A673 (cell line): ENCODE measurements around the gene ACOXL.

Source experiments
- EZH2 ChIP-seq: fragments of 200-600 bp; sonication (generic); IDR thresholded peaks from 2 replicates; pipeline ENCODE4 v1.6.1; 2017; ENCODE audit warnings: borderline replicate concordance, low read depth, mild to moderate bottlenecking, mixed read lengths, antibody characterized with exemption, low read length; ENCODE audit not compliant: poor library complexity, severe bottlenecking
- TF ChIP-seq, protein P1 (sequence below): fragments of 300-800, 200-600 bp; sonication (generic); conservative IDR thresholded peaks from 2 replicates; pipeline ENCODE4 v1.5.1; 2017; ENCODE audit warnings: low read depth, mild to moderate bottlenecking, antibody characterized with exemption, low read length, moderate library complexity, mixed read lengths

DNA sequence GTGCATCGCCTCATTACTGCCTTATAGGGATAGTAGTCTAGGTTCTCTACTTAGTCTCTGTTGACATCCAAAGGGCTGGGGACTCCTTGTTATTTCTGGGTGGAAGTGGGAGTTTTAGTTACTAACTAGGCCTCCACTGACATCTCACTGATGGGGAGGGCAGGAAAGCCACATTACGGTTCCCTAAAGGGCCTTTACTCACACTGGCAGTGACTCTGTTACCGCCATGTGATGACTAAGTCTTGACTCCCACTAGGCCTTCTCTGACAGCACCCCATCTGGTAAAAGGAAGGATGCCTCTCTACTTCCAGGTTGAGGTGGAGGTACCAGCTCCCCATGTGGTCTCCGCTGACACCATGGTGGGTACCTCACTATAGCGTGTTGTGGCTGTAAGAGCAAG is 374.3 kb downstream of the ACOXL start:
- TF ChIP-seq EZH2: no peak
- TF ChIP-seq, protein P1, sequence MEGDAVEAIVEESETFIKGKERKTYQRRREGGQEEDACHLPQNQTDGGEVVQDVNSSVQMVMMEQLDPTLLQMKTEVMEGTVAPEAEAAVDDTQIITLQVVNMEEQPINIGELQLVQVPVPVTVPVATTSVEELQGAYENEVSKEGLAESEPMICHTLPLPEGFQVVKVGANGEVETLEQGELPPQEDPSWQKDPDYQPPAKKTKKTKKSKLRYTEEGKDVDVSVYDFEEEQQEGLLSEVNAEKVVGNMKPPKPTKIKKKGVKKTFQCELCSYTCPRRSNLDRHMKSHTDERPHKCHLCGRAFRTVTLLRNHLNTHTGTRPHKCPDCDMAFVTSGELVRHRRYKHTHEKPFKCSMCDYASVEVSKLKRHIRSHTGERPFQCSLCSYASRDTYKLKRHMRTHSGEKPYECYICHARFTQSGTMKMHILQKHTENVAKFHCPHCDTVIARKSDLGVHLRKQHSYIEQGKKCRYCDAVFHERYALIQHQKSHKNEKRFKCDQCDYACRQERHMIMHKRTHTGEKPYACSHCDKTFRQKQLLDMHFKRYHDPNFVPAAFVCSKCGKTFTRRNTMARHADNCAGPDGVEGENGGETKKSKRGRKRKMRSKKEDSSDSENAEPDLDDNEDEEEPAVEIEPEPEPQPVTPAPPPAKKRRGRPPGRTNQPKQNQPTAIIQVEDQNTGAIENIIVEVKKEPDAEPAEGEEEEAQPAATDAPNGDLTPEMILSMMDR: no peak
